Stimulated activated CD4-positive, alpha-beta T cell treated with anti-CD3 and anti-CD28 coated beads, Interleukin-1b, Interleukin-23, amount 100 ng/mL, for 24 hours (primary cell): ENCODE measurements around the gene SHISA4.
A peak's percentile ranks its signal among the peaks of the same experiment; 100 is the strongest.

Experiments used
- DNase-seq, 4 experiments: peaks; one replicate each; pipeline ENCODE4 v3.0.0-alpha.2; 2020; ENCODE audit warnings: low read depth in 4 of 4, low spot score in 1 of 4

The SHISA4 gene

GRCh38 chr1:201881617-201882016 lies 7.1 kb upstream of the SHISA4 start:
- DNase-seq = no peak

- no peak for DNase-seq
Measured at GRCh38 chr1:201882665-201883132, 6.0 kb upstream of the SHISA4 start.

- no peak for DNase-seq
Measured at GRCh38 chr1:201883266-201883665, 5.4 kb upstream of the SHISA4 start.

GRCh38 chr1:201883786-201884185 lies 4.9 kb upstream of the SHISA4 start:
- no peak for DNase-seq

DNA sequence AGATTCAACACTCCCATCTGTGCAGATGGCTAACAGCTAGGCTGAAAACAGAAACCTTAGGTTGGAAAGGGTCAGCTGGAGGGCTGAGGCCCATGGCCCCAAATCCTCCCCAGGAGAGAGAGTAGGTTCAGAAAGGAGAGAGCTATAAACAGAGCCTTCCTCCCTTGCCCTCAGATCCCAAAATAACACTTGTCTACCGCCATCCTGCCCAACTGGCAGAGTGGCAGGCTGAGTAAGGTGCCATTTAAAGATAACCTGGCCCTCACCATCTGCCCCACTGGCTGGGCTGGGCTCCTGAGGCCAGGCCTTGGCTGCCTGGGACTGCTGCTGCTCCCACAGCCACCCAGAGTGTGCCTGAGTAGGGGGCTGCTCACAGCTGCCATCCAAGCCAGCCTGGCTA lies 4.3 kb upstream of the SHISA4 start:
- DNase-seq = no peak

GRCh38 chr1:201885531-201886075 lies 3.1 kb upstream of the SHISA4 start:
- DNase-seq = no peak

DNA sequence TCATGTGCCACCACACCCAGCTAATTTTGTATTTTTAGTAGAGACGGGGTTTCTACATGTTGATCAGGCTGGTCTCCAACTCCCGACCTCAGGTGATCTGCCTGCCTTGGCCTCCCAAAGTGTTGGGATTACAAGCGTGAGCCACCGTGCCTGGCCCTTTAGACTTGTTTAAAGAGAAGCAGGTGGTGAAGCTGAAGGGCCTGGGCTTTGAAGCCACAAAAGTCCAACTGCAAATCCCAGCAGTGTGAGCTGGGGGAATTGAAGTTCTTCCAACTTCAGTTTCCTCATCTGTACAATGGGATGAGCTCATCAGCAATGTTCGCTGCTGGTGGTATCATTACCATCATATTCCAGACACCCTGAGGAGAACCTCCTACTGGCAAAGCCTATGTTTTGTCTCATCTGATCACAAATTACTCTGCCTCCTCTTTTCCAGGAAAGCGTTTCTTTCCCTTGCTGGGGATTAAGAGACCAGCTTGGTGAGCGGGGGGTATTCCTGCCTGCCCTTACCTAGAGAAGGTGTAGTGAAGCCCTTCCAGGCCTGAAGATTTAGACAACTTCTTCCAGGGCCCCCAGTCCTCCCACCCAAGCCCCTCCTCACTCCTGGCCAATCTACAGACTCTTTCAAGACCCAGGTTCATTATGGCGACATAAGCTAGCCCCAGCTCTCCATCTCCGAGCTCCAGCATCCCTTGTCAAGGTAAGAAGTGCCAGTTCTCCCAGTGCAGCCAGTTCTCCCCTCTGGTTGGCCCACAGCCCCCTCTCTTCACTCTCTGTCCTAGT lies 2.4 kb upstream of the SHISA4 start:
- DNase-seq = no peak

- DNase-seq = no peak
Measured at GRCh38 chr1:201887116-201887866, 1.4 kb upstream of the SHISA4 start.

- DNase-seq = no peak
Measured at GRCh38 chr1:201889090-201889968, 631 bp downstream of the SHISA4 start.

- no peak for DNase-seq
Measured at GRCh38 chr1:201890223-201890622, 1.5 kb downstream of the SHISA4 start.

GRCh38 chr1:201890806-201891450 lies 2.2 kb downstream of the SHISA4 start:
- DNase-seq = no peak

DNA sequence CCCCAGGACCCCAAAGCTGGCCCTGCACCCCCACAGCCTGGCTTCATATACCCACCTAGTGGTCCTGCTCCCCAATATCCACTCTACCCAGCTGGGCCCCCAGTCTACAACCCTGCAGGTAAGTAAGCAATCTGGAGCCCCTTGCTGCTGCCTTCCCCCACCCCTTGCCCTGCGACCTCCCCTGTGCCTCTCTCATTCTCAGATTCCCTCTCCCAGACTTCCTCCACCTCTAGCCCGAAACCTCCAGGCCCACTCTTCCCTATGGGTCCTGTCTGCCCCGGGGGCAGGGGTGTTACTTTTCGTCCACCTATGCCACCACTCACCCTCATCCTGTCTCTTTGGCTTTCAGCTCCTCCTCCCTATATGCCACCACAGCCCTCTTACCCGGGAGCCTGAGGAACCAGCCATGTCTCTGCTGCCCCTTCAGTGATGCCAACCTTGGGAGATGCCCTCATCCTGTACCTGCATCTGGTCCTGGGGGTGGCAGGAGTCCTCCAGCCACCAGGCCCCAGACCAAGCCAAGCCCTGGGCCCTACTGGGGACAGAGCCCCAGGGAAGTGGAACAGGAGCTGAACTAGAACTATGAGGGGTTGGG lies 2.9 kb downstream of the SHISA4 start:
- no peak for DNase-seq

DNA sequence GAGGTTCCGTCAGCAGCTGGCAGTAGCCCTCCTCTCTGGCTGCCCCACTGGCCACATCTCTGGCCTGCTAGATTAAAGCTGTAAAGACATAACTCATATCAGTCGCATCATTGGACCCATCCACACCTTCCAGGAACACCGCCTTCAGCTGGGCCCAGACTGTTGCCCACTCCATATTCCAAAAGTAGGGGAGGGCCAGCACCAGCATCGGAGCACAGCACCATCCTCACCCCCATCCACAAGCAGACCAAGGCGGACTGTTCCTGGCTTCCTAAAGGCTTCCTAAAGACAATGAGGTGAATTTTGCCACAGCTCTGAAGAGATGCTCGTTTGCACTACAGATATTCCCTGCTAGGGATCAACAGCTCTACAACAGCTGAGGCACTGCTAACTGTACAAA lies 3.5 kb downstream of the SHISA4 start:
- no peak for DNase-seq

DNA sequence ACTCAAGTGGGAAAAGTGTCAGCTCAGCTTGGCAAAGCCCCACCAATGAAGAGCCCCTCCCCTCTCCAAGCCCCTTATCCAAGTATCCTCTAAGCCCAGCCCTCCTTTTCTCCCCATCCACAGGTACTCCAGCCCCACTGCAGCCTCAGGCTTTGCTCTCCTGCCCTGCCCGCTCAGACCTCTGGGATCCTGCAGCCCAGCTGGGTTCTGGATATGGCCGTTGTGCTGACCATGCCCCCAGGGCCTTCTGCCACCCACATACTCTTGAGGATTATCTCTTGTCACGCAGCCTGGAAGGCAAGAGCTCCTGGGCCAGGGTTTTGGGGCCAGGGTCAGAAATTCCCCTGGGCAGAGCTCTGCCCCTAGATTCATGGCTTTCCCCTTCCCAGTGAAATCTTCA lies 4.7 kb downstream of the SHISA4 start:
- no peak for DNase-seq

DNA sequence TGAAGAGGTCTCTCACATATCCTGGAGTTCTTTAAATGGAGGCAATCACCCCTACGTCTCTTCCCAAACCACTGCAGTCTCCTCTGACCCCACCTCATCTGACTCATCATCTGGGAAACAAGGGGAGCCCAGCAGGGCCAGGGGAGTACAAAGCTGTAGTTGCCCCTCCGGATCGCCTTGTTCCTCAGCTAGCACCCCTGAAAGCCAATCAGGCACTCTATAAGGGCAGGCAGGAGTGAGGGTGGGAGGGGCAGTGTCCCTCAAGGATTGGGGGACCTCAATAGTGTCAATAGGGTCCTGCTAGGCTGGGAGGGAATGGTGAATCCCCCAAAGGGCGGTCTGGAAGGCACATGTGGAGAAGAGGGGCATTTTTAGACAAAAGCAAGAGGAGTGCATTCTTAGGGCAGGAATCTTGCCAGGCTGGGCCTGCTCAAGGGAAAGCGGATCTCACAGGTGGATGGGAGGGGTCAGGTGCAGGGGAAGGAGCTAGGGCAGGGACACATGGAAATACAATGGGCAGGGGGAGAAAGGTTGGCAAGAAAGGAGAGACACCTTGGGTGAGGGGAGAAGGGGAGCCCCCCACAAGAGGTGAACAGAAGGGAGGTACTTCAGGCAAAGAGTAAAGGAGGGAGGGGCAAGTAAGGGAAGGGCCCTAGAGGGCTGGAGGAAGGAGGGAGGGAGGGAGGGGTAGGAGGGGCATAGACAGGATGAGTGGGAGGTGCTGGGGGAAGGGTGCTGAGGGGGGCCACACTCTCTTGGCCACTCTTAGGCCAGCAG lies 5.8 kb downstream of the SHISA4 start:
- DNase-seq = no peak

GRCh38 chr1:201895120-201895665 lies 6.5 kb downstream of the SHISA4 start:
- no peak for DNase-seq

DNA sequence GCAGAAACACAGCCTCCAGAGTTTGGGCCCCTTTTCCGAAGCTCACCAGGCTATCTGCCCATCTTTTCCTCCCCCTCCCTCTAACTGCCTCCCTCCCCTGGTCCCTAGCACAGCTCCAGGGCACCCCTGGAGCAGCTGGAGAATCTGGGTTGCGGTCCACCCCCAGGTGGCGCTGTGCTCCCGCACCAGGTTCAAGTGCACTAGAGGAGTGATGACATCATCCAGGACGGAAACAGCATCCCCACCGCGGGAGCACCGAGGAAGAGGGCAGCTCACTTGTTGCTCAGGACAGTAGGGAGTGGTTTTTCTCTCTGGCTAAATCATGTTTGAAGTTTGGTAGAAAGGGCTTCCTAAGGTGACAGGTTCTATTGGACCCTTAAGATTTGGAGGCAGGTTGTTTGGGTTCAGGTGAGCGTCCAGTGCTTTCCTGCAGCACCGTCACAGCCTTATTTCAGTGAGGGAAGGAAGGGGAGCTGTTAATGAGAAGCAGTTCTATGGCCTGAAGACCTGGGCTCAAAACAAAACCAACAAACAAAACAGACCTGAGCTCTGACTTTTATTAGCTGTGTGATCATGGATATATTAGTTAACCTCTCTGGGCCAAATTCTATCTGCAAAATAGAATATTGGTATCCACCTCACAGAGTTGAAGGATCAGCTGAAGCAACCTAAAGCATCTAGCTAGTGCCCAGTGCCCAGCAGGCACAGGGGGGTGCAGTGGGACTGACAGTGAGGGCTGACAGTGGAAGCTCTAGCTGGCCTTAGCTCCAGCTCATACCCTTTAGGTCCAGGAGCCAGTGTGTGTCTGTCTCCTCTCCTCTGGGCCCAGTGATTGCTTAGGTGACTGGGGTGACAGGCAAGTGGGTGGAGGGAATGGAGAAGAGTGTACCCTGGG lies 7.5 kb downstream of the SHISA4 start:
- DNase-seq = peak; percentile 52 to 78 (median 64)

- no peak for DNase-seq
Measured at GRCh38 chr1:201896951-201897391, 8.3 kb downstream of the SHISA4 start.
